Liver (tissue), 3 donors: ENCODE results near the gene RBM15B.

Experiments used
- CTCF ChIP-seq: fragments of 150-350 bp; IDR thresholded peaks from 2 replicates; pipeline ENCODE4 v1.5.1; 2017; ENCODE audit warnings: improper control_type of control experiment, low read depth, low read length; ENCODE audit not compliant: missing input control
- RAD21 ChIP-seq, 2 donors: IDR thresholded peaks; 2 replicates each; pipeline ENCODE4 v1.6.1; 2016; ENCODE audit warnings: antibody characterized with exemption in 2 of 2, mild to moderate bottlenecking in 2 of 2
- SP1 ChIP-seq: IDR thresholded peaks from 2 replicates; pipeline ENCODE4 v1.6.1; 2018; ENCODE audit warnings: antibody characterized with exemption, mild to moderate bottlenecking
- TAF1 ChIP-seq: conservative IDR thresholded peaks from 2 replicates; pipeline ENCODE4 v1.6.1; 2016; ENCODE audit warnings: antibody characterized with exemption, mild to moderate bottlenecking
- TF ChIP-seq, protein P1 (sequence below): IDR thresholded peaks from 2 replicates; pipeline ENCODE4 v1.6.1; 2016; ENCODE audit warnings: antibody characterized with exemption
- TF ChIP-seq, protein P2 (sequence below): IDR thresholded peaks from 2 replicates; pipeline ENCODE4 v1.6.1; 2016; ENCODE audit warnings: antibody characterized with exemption
- donor health status: healthy.
- donor health status: healthy.

- TF ChIP-seq TAF1 (no peak), CTCF (no peak), RAD21 (IDR thresholded peaks at IDR 0.05) (no peak), SP1 (no peak)
- TF ChIP-seq, protein P1, sequence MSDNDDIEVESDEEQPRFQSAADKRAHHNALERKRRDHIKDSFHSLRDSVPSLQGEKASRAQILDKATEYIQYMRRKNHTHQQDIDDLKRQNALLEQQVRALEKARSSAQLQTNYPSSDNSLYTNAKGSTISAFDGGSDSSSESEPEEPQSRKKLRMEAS = no peak
- TF ChIP-seq, protein P2, sequence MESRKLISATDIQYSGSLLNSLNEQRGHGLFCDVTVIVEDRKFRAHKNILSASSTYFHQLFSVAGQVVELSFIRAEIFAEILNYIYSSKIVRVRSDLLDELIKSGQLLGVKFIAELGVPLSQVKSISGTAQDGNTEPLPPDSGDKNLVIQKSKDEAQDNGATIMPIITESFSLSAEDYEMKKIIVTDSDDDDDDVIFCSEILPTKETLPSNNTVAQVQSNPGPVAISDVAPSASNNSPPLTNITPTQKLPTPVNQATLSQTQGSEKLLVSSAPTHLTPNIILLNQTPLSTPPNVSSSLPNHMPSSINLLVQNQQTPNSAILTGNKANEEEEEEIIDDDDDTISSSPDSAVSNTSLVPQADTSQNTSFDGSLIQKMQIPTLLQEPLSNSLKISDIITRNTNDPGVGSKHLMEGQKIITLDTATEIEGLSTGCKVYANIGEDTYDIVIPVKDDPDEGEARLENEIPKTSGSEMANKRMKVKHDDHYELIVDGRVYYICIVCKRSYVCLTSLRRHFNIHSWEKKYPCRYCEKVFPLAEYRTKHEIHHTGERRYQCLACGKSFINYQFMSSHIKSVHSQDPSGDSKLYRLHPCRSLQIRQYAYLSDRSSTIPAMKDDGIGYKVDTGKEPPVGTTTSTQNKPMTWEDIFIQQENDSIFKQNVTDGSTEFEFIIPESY = no peak
Measured at GRCh38 chr3:51436998-51437639, 46.0 kb downstream of the RBM15B start.
